Prostate gland (tissue), 2 donors: Measurements from ENCODE around the gene DPYD.

ENCODE experiments used
- POLR2A ChIP-seq: fragments of 450-650 bp; IDR thresholded peaks from one replicate; pipeline ENCODE4 v1.6.1; 2016; ENCODE audit warnings: antibody characterized with exemption, mild to moderate bottlenecking
- TF ChIP-seq, protein P1 (sequence below), 4 experiments: fragments of 200-600 bp in 2 of 4; fragments of 450-650 bp in 2 of 4; sonication (generic) in 2 of 4; IDR thresholded peaks; 1 replicate in 3 of 4; 2 replicates in 1 of 4; pipeline ENCODE4 v1.5.1; 2016 to 2019; ENCODE audit warnings: antibody characterized with exemption in 4 of 4, mild to moderate bottlenecking in 2 of 4, moderate library complexity in 2 of 4

DNA sequence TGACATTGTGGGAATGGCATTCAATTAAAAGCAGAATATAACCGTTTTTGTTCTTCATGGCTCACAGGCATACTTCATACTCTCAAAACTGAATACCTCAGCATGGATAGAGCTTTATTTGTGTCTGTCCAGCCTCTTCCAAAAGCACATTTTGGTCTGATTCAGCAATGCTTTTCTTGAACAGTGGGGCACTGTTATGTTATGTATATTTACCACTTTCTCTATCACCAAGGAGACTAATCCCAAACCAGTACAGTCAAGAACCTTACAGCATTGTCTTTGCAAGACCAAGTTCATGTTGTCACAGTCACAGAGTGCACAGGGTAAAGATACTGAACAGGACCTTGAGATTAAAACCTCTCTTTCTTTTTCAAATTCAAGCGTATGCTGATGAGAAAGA is 616.5 kb downstream of the DPYD start:
- TF ChIP-seq, protein P1, sequence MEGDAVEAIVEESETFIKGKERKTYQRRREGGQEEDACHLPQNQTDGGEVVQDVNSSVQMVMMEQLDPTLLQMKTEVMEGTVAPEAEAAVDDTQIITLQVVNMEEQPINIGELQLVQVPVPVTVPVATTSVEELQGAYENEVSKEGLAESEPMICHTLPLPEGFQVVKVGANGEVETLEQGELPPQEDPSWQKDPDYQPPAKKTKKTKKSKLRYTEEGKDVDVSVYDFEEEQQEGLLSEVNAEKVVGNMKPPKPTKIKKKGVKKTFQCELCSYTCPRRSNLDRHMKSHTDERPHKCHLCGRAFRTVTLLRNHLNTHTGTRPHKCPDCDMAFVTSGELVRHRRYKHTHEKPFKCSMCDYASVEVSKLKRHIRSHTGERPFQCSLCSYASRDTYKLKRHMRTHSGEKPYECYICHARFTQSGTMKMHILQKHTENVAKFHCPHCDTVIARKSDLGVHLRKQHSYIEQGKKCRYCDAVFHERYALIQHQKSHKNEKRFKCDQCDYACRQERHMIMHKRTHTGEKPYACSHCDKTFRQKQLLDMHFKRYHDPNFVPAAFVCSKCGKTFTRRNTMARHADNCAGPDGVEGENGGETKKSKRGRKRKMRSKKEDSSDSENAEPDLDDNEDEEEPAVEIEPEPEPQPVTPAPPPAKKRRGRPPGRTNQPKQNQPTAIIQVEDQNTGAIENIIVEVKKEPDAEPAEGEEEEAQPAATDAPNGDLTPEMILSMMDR (IDR thresholded peaks at IDR 0.05) = no peak
- no peak for TF ChIP-seq POLR2A
